C4-2B (cell line): ENCODE data around the gene MDC1.

Experiments used
- ZFX ChIP-seq: fragments of 450-650 bp; IDR thresholded peaks from 2 replicates; pipeline ENCODE4 v1.6.1; 2017
- TF ChIP-seq, protein P1 (sequence below): fragments of 450-650 bp; conservative IDR thresholded peaks from 2 replicates; pipeline ENCODE4 v1.5.1; 2017; ENCODE audit warnings: mild to moderate bottlenecking

DNA sequence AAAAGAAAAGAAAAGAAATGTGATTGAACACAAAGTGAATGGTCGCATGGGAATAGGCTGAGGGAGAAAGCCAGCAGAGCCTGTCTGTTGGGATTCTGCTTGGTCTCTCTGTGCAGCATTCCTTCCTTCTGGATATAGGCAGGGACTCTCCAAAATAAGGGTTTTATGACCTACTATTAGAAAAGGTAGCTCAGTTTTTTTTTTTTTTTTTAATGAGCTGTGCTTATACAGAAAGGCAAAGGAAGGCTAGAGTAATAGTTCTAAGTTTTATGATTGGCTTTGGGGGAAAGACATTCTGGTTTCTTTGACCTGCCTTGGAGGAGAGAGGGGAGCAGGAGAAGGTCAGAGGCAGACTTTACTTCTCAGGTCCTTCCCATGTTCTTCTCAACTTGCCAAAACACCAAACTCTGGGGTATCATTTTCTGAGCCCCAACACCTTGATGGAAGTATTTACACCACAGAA is 46.1 kb upstream of the MDC1 start:
- TF ChIP-seq, protein P1, sequence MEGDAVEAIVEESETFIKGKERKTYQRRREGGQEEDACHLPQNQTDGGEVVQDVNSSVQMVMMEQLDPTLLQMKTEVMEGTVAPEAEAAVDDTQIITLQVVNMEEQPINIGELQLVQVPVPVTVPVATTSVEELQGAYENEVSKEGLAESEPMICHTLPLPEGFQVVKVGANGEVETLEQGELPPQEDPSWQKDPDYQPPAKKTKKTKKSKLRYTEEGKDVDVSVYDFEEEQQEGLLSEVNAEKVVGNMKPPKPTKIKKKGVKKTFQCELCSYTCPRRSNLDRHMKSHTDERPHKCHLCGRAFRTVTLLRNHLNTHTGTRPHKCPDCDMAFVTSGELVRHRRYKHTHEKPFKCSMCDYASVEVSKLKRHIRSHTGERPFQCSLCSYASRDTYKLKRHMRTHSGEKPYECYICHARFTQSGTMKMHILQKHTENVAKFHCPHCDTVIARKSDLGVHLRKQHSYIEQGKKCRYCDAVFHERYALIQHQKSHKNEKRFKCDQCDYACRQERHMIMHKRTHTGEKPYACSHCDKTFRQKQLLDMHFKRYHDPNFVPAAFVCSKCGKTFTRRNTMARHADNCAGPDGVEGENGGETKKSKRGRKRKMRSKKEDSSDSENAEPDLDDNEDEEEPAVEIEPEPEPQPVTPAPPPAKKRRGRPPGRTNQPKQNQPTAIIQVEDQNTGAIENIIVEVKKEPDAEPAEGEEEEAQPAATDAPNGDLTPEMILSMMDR, result no peak
- no peak for TF ChIP-seq ZFX
